ENCODE data around the gene SIX2.

The SIX2 gene

GRCh38 chr2:45013229-45014015 is 4.2 kb upstream of the SIX2 start:
- no peak for TF ChIP-seq CTCF (IDR thresholded peaks at IDR 0.05; ENCODE audit: low read depth, low read length)
- no peak for DNase-seq (ENCODE audit: low read depth in 2 of 2)
- peak overlapping the region; percentile 25 to 48 for H3K4me3 ChIP-seq (replicated peaks in 1 of 2; ENCODE audit: low read depth in 2 of 2, low read length in 2 of 2)

GRCh38 chr2:45012733-45013132 is 3.5 kb upstream of the SIX2 start:
- DNase-seq (ENCODE audit: low read depth in 2 of 2): no peak
- TF ChIP-seq CTCF (IDR thresholded peaks at IDR 0.05; ENCODE audit: low read depth, low read length): no peak
- no peak overlapping the region for H3K4me3 ChIP-seq (replicated peaks in 1 of 2; ENCODE audit: low read depth in 2 of 2, low read length in 2 of 2)

- no peak for TF ChIP-seq CTCF (IDR thresholded peaks at IDR 0.05; ENCODE audit: low read depth, low read length)
- peak in 1 of 2 donors; percentile 57 for DNase-seq (ENCODE audit: low read depth in 2 of 2)
- no peak overlapping the region for H3K4me3 ChIP-seq (replicated peaks in 1 of 2; ENCODE audit: low read depth in 2 of 2, low read length in 2 of 2)
Measured at GRCh38 chr2:45011621-45012602, 2.7 kb upstream of the SIX2 start.

- TF ChIP-seq CTCF (IDR thresholded peaks at IDR 0.05; ENCODE audit: low read depth, low read length): no peak
- peak overlapping the region; percentile 64 for H3K4me3 ChIP-seq (replicated peaks in 1 of 2; ENCODE audit: low read depth in 2 of 2, low read length in 2 of 2)
- no peak for DNase-seq (ENCODE audit: low read depth in 2 of 2)
Measured at GRCh38 chr2:45011121-45011520, 1.9 kb upstream of the SIX2 start.

- DNase-seq (ENCODE audit: low read depth in 2 of 2): no peak
- TF ChIP-seq CTCF (IDR thresholded peaks at IDR 0.05; ENCODE audit: low read depth, low read length): no peak
- H3K4me3 ChIP-seq (replicated peaks in 1 of 2; ENCODE audit: low read depth in 2 of 2, low read length in 2 of 2): peak overlapping the region; percentile 64
Measured at GRCh38 chr2:45010702-45011012, 1.4 kb upstream of the SIX2 start.

- peak overlapping the region; percentile 64 for H3K4me3 ChIP-seq (replicated peaks in 1 of 2; ENCODE audit: low read depth in 2 of 2, low read length in 2 of 2)
- peak; percentile 91 to 97 for DNase-seq (ENCODE audit: low read depth in 2 of 2)
- no peak for TF ChIP-seq CTCF (IDR thresholded peaks at IDR 0.05; ENCODE audit: low read depth, low read length)
Measured at GRCh38 chr2:45009928-45010701, 863 bp upstream of the SIX2 start.

All from cardiac fibroblast (primary cell).